Neutrophil (primary cell): ENCODE results near the gene LGALS8.

Experiments used
- H3K27ac ChIP-seq: fragments of 200-600 bp; sonication (generic); 2 replicates; pipeline ENCODE4 v1.5.1; 2016; ENCODE audit warnings: mild to moderate bottlenecking, moderate library complexity
- H3K27me3 ChIP-seq: fragments of 200-600 bp; sonication (generic); 2 replicates; pipeline ENCODE4 v1.6.0; 2016; ENCODE audit warnings: mild to moderate bottlenecking
- H3K36me3 ChIP-seq: fragments of 200-600 bp; sonication (generic); 2 replicates; pipeline ENCODE4 v1.5.1; 2017
- H3K4me1 ChIP-seq, 2 experiments: fragments of 200-600 bp in 1 of 2; sonication (generic) in 1 of 2; 1 replicate in 1 of 2; 2 replicates in 1 of 2; pipeline versions ENCODE4 v1.5.1 to v1.6.1; 2013 to 2016; ENCODE audit warnings: low read depth in 1 of 2, low read length in 1 of 2, mild to moderate bottlenecking in 1 of 2, moderate library complexity in 1 of 2; ENCODE audit not compliant: control insufficient read depth in 1 of 2, insufficient read depth in 1 of 2
- H3K4me3 ChIP-seq, 2 experiments: fragments of 200-600 bp in 1 of 2; sonication (generic) in 1 of 2; 1 replicate in 1 of 2; 2 replicates in 1 of 2; pipeline ENCODE4 v1.5.1; 2013 to 2016; ENCODE audit warnings: low read depth in 1 of 2, low read length in 1 of 2, mild to moderate bottlenecking in 1 of 2, moderate library complexity in 1 of 2
- H3K9me3 ChIP-seq: fragments of 200-600 bp; sonication (generic); 2 replicates; pipeline ENCODE4 v1.5.1; 2016
- CTCF ChIP-seq: fragments of 200-600 bp; sonication (generic); IDR thresholded peaks from 2 replicates; pipeline ENCODE4 v1.5.1; 2016; ENCODE audit warnings: antibody characterized with exemption

The LGALS8 gene

GRCh38 chr1:236507022-236507700 is 16.6 kb upstream of the LGALS8 start:
- Histone ChIP-seq H3K27ac (no peak overlapping the region), H3K36me3 (no peaks in the 10 kb centered on the region), H3K4me3 (no peak overlapping the region), H3K4me1 (peaks cover 4 to 6% of the 10 kb centered on the region in 2 experiments), H3K27me3 (no peaks in the 10 kb centered on the region), H3K9me3 (no peaks in the 10 kb centered on the region)
- TF ChIP-seq CTCF, result no peak

GRCh38 chr1:236508593-236509027 is 15.2 kb upstream of the LGALS8 start:
- Histone ChIP-seq H3K4me3 (no peak overlapping the region), H3K36me3 (no peaks in the 10 kb centered on the region), H3K4me1 (no peaks in the 10 kb centered on the region), H3K27ac (no peak overlapping the region), H3K27me3 (no peaks in the 10 kb centered on the region), H3K9me3 (no peaks in the 10 kb centered on the region)
- no peak for TF ChIP-seq CTCF

- H3K9me3 ChIP-seq, result no peaks in the 10 kb centered on the region
- H3K4me3 ChIP-seq, result no peak overlapping the region
- no peaks in the 10 kb centered on the region for H3K4me1 ChIP-seq
- H3K27me3 ChIP-seq, result no peaks in the 10 kb centered on the region
- TF ChIP-seq CTCF, result no peak
- no peak overlapping the region for H3K27ac ChIP-seq
- no peaks in the 10 kb centered on the region for H3K36me3 ChIP-seq
These were observed 14.6 kb upstream of the LGALS8 start for GRCh38 chr1:236509203-236509602.

- Histone ChIP-seq H3K27me3 (no peaks in the 10 kb centered on the region), H3K36me3 (no peaks in the 10 kb centered on the region), H3K4me3 (no peak overlapping the region), H3K27ac (no peak overlapping the region), H3K4me1 (no peaks in the 10 kb centered on the region), H3K9me3 (no peaks in the 10 kb centered on the region)
- TF ChIP-seq CTCF, result no peak
These were observed 14.0 kb upstream of the LGALS8 start for GRCh38 chr1:236509647-236510401.

- Histone ChIP-seq H3K4me1 (no peaks in the 10 kb centered on the region), H3K27ac (no peak overlapping the region), H3K9me3 (no peaks in the 10 kb centered on the region), H3K27me3 (no peaks in the 10 kb centered on the region), H3K36me3 (no peaks in the 10 kb centered on the region), H3K4me3 (no peak overlapping the region)
- no peak for TF ChIP-seq CTCF
These were observed 11.9 kb upstream of the LGALS8 start for GRCh38 chr1:236511735-236512418.
